ENCODE results near the gene SGPP1. TPM values are rescaled to one million over a fixed set of nuclear protein-coding genes. Genes with fewer than 3 reads are reported as not detected.
"Not testable (repeated sequence)": the region's sequence is repeated elsewhere in the genome, so short reads cannot be mapped to it uniquely, and the experiment has no call there.

The SGPP1 gene
- total and polyA plus RNA-seq, 2 donors (not counting 1 experiment from before 2014, with no cell fraction given) = 13.8 to 46.4 TPM

DNA sequence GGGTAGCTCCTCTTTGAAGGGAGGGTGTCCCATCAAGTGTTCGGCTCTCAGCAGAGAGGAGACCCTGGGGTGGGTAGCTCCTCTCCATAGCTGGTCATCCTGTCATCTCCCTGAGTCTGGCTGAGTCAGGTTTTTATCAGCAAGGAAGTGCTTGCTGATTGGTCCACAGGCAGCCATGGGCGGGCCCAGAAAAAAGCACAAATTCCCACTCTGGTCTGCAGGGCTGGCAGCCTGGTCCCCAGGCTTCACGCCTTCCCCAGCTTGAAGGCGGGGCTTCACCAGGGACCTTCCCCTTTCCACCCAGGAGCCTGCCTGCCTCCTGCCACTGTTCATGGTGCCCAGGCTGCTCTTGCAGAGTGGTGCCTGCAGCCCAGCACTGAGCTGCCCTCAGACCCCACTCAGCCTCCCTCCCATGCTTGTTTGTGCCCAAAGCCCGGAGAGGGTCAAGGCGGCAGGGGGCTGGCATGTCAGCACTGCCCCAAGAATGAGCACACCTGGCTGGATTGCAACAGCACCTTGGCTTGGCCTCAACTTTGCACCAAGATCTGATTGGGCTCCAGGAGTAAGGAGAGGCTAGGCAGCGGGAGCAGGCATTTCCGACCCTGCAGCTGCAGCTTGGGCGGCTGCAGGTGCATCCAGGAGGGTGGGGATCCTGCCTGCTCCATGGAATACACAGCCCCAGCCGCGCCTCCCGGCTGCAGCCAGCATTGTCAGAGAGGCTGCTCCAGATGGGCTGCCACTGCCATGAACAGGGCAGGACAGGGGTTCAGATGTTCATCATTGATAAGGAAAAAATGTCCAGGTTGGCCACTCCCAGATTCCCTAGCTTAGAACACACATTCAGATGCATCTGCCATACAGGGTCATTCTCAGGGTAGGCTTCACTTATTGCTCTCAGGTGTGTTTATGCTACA is 64.2 kb downstream of the SGPP1 start:
- WGBS (ENCODE audit: insufficient coverage) = 95% methylated on average over 12 of the region's 12 CpGs
- no peak overlapping the region for H2AFZ ChIP-seq (ENCODE audit: insufficient read depth, low read depth, low read length, poor library complexity, severe bottlenecking)
- H3K4me2 ChIP-seq (replicated peaks; ENCODE audit: low read depth, low read length, poor library complexity, severe bottlenecking) = no peak overlapping the region
- no peaks in the 10 kb centered on the region for H3K79me2 ChIP-seq (ENCODE audit: control insufficient read depth, insufficient read depth, low read length)
- no peak overlapping the region for H3K4me3 Mint-ChIP-seq
- no peaks in the 10 kb centered on the region for H3K4me1 ChIP-seq (ENCODE audit: control insufficient read depth in 2 of 2, insufficient read depth in 2 of 2, low read length in 2 of 2)
- no peak overlapping the region for H3K9ac ChIP-seq (ENCODE audit: low read length)
- ChIA-PET CTCF (interaction anchor here (0.6 to 1.5 kb wide), 4 partner anchors 21 to 136 kb away, joined by 3 to 5 read pairs (median 3); partner anchors contain the start of gene WDR89), POLR2A (interaction anchor here (0.6 kb wide), 1 partner anchor 20 kb away, joined by 3 read pairs; no protein-coding TSS in a partner anchor)
- no peak overlapping the region for H3K27ac ChIP-seq (ENCODE audit: low read length in 2 of 2)
- H4K20me1 ChIP-seq (ENCODE audit: control insufficient read depth, insufficient read depth, low read length, poor library complexity, severe bottlenecking) = no peaks in the 10 kb centered on the region
- H3K4me3 ChIP-seq (ENCODE audit: control extremely low read depth in 1 of 5, extremely low read depth in 1 of 5, insufficient read depth in 1 of 5, low read depth in 2 of 5, low read length in 4 of 5) = no peak overlapping the region
- intact Hi-C loops (cut with micrococcal nuclease) = no loop called here
- no peaks in the 10 kb centered on the region for H3K9me3 Mint-ChIP-seq (ENCODE audit: insufficient read depth)
- TF ChIP-seq EZH2 (IDR thresholded peaks at IDR 0.05; ENCODE audit: borderline replicate concordance, insufficient read depth, low read depth, low read length, poor library complexity, severe bottlenecking) = no peak
- TF ChIP-seq, protein P1, sequence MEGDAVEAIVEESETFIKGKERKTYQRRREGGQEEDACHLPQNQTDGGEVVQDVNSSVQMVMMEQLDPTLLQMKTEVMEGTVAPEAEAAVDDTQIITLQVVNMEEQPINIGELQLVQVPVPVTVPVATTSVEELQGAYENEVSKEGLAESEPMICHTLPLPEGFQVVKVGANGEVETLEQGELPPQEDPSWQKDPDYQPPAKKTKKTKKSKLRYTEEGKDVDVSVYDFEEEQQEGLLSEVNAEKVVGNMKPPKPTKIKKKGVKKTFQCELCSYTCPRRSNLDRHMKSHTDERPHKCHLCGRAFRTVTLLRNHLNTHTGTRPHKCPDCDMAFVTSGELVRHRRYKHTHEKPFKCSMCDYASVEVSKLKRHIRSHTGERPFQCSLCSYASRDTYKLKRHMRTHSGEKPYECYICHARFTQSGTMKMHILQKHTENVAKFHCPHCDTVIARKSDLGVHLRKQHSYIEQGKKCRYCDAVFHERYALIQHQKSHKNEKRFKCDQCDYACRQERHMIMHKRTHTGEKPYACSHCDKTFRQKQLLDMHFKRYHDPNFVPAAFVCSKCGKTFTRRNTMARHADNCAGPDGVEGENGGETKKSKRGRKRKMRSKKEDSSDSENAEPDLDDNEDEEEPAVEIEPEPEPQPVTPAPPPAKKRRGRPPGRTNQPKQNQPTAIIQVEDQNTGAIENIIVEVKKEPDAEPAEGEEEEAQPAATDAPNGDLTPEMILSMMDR (IDR thresholded peaks at IDR 0.05) = no peak
- DNase-seq = no peak
- no peak for ATAC-seq (ENCODE audit: low read depth)
- no peak overlapping the region for H3K27ac Mint-ChIP-seq
- H3K4me1 Mint-ChIP-seq = no peaks in the 10 kb centered on the region
- peaks cover 0 to 10% (median 0%) of the 10 kb centered on the region in 3 donors for H3K9me3 ChIP-seq (ENCODE audit: control extremely low read depth in 1 of 3, control insufficient read depth in 2 of 3, insufficient read depth in 1 of 3, low read length in 2 of 3)
- H3K36me3 ChIP-seq (replicated peaks in 1 of 2; ENCODE audit: control extremely low read depth in 1 of 2, control insufficient read depth in 1 of 2, extremely low read depth in 1 of 2, insufficient read depth in 2 of 2, low read length in 1 of 2) = no peaks in the 10 kb centered on the region
- H3K27me3 Mint-ChIP-seq = no peaks in the 10 kb centered on the region
- no peaks in the 10 kb centered on the region for H3K27me3 ChIP-seq (replicated peaks in 1 of 4; ENCODE audit: control extremely low read depth in 1 of 4, control insufficient read depth in 3 of 4, insufficient read depth in 4 of 4, low read length in 3 of 4)

DNA sequence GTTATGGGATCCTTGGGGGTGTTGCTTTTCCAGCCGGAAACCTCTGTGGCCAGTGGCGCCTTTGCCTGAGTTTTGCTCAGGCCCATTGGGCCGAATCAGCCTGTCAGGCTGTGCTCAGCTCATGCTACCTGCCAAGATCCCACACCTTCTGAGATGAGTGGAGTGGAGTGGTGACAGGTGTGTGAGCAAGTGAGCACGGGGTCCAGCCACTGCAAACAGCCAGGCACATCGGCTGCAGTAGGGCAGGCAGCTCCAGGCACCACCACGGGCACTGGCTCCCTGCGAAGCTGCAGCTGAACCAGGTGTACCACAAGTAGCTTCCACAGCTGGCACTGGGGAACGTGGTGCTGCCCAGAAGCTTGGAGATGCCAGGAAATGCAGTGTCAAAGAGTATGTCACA is 65.1 kb downstream of the SGPP1 start:
- H3K4me1 Mint-ChIP-seq = no peaks in the 10 kb centered on the region
- H3K27me3 Mint-ChIP-seq = no peaks in the 10 kb centered on the region
- Histone ChIP-seq H3K27ac (ENCODE audit: low read length in 2 of 2) (no peak overlapping the region), H2AFZ (ENCODE audit: insufficient read depth, low read depth, low read length, poor library complexity, severe bottlenecking) (no peak overlapping the region), H3K4me3 (ENCODE audit: control extremely low read depth in 1 of 5, extremely low read depth in 1 of 5, insufficient read depth in 1 of 5, low read depth in 2 of 5, low read length in 4 of 5) (no peak overlapping the region), H3K79me2 (ENCODE audit: control insufficient read depth, insufficient read depth, low read length) (no peaks in the 10 kb centered on the region), H3K9ac (ENCODE audit: low read length) (no peak overlapping the region), H3K36me3 (replicated peaks in 1 of 2; ENCODE audit: control extremely low read depth in 1 of 2, control insufficient read depth in 1 of 2, extremely low read depth in 1 of 2, insufficient read depth in 2 of 2, low read length in 1 of 2) (no peaks in the 10 kb centered on the region), H3K4me2 (replicated peaks; ENCODE audit: low read depth, low read length, poor library complexity, severe bottlenecking) (no peak overlapping the region), H3K4me1 (ENCODE audit: control insufficient read depth in 2 of 2, insufficient read depth in 2 of 2, low read length in 2 of 2) (no peaks in the 10 kb centered on the region), H3K9me3 (ENCODE audit: control extremely low read depth in 1 of 3, control insufficient read depth in 2 of 3, insufficient read depth in 1 of 3, low read length in 2 of 3) (peaks cover 0 to 10% (median 0%) of the 10 kb centered on the region in 3 donors), H4K20me1 (ENCODE audit: control insufficient read depth, insufficient read depth, low read length, poor library complexity, severe bottlenecking) (no peaks in the 10 kb centered on the region), H3K27me3 (replicated peaks in 1 of 4; ENCODE audit: control extremely low read depth in 1 of 4, control insufficient read depth in 3 of 4, insufficient read depth in 4 of 4, low read length in 3 of 4) (no peaks in the 10 kb centered on the region)
- no peak for TF ChIP-seq EZH2 (IDR thresholded peaks at IDR 0.05; ENCODE audit: borderline replicate concordance, insufficient read depth, low read depth, low read length, poor library complexity, severe bottlenecking)
- TF ChIP-seq, protein P1 (IDR thresholded peaks at IDR 0.05) = no peak
- CTCF ChIA-PET = interaction anchor here (1.0 to 1.5 kb wide), 3 partner anchors 20 to 107 kb away, joined by 3 to 5 read pairs (median 3); partner anchors contain the start of gene WDR89
- intact Hi-C loops (cut with micrococcal nuclease) = no loop called here
- no peak overlapping the region for H3K27ac Mint-ChIP-seq
- POLR2A ChIA-PET = no interaction called here
- H3K9me3 Mint-ChIP-seq (ENCODE audit: insufficient read depth) = no peaks in the 10 kb centered on the region
- 93% methylated on average over 7 of the region's 8 CpGs for WGBS (ENCODE audit: insufficient coverage)
- ATAC-seq (ENCODE audit: low read depth) = no peak
- H3K4me3 Mint-ChIP-seq = no peak overlapping the region
- no peak for DNase-seq

DNA sequence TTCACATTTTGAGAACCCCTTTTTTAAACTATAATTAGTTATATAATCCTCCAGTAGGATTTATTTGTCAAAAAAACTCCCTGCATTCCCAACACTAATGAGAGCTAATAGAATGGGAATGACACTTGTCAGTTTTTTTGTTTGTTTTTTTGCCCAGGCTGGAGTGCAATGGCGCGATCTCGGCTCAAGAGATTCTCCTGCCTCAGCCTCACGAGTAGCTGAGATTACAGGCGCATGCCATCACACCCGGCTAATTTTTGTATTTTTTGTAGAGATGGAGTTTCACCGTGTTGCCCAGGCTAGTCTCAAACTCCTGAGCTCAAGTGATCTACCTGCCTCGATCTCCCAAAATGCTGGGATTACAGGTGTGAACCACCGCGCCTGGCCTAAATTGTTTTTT is 66.0 kb downstream of the SGPP1 start:
- H3K36me3 ChIP-seq (replicated peaks in 1 of 2; ENCODE audit: control extremely low read depth in 1 of 2, control insufficient read depth in 1 of 2, extremely low read depth in 1 of 2, insufficient read depth in 2 of 2, low read length in 1 of 2); POLR2A ChIA-PET; H3K4me1 ChIP-seq (ENCODE audit: control insufficient read depth in 2 of 2, insufficient read depth in 2 of 2, low read length in 2 of 2); H3K27ac ChIP-seq (ENCODE audit: low read length in 2 of 2); H4K20me1 ChIP-seq (ENCODE audit: control insufficient read depth, insufficient read depth, low read length, poor library complexity, severe bottlenecking); H3K27me3 ChIP-seq (replicated peaks in 1 of 4; ENCODE audit: control extremely low read depth in 1 of 4, control insufficient read depth in 3 of 4, insufficient read depth in 4 of 4, low read length in 3 of 4); ATAC-seq (ENCODE audit: low read depth); H3K79me2 ChIP-seq (ENCODE audit: control insufficient read depth, insufficient read depth, low read length); intact Hi-C loops (cut with micrococcal nuclease); H3K4me1 Mint-ChIP-seq; H3K27me3 Mint-ChIP-seq; H3K9ac ChIP-seq (ENCODE audit: low read length); DNase-seq; H3K4me3 Mint-ChIP-seq; H3K4me3 ChIP-seq (ENCODE audit: control extremely low read depth in 1 of 5, extremely low read depth in 1 of 5, insufficient read depth in 1 of 5, low read depth in 2 of 5, low read length in 4 of 5); H3K27ac Mint-ChIP-seq; H2AFZ ChIP-seq (ENCODE audit: insufficient read depth, low read depth, low read length, poor library complexity, severe bottlenecking); H3K4me2 ChIP-seq (replicated peaks; ENCODE audit: low read depth, low read length, poor library complexity, severe bottlenecking); H3K9me3 Mint-ChIP-seq (ENCODE audit: insufficient read depth): not testable (repeated sequence)
- 96% methylated on average over 8 of the region's 10 CpGs for WGBS (ENCODE audit: insufficient coverage)
- CTCF ChIA-PET = interaction anchor here (1.9 kb wide), 1 partner anchor 108 kb away, joined by 5 read pairs; no protein-coding TSS in a partner anchor
- peaks cover 0 to 10% (median 0%) of the 10 kb centered on the region in 3 donors for H3K9me3 ChIP-seq (ENCODE audit: control extremely low read depth in 1 of 3, control insufficient read depth in 2 of 3, insufficient read depth in 1 of 3, low read length in 2 of 3)

Measured in B cell (primary cell).